Astrocyte of the spinal cord (primary cell): Measurements from ENCODE around the gene GINS1.

Experiments
- DNase-seq: peaks from one replicate; pipeline ENCODE4 v3.0.0; 2011; ENCODE audit warnings: low read depth, low spot score
- H3K4me3 ChIP-seq: 2 replicates; pipeline ENCODE4 v1.5.1; 2011; ENCODE audit warnings: low read depth, mild to moderate bottlenecking, low read length, moderate library complexity
- CTCF ChIP-seq: IDR thresholded peaks from 2 replicates; pipeline ENCODE4 v1.5.1; 2012; ENCODE audit warnings: low read depth, mild to moderate bottlenecking, low read length, inconsistent platforms
- in situ Hi-C: cut with HindIII; loops from 2 replicates; pipeline ENCODE4 v1.10.0; 2017; ENCODE audit warnings: low sequenced_read_pairs

The GINS1 gene

GRCh38 chr20:25368976-25369375 is 38.5 kb upstream of the GINS1 start:
- H3K4me3 ChIP-seq = no peak overlapping the region
- in situ Hi-C loops = no loop called here
- no peak for TF ChIP-seq CTCF
- DNase-seq = no peak

- in situ Hi-C loops = no loop called here
- TF ChIP-seq CTCF = no peak
- no peak overlapping the region for H3K4me3 ChIP-seq
- no peak for DNase-seq
Measured at GRCh38 chr20:25369529-25369928, 37.9 kb upstream of the GINS1 start.

DNA sequence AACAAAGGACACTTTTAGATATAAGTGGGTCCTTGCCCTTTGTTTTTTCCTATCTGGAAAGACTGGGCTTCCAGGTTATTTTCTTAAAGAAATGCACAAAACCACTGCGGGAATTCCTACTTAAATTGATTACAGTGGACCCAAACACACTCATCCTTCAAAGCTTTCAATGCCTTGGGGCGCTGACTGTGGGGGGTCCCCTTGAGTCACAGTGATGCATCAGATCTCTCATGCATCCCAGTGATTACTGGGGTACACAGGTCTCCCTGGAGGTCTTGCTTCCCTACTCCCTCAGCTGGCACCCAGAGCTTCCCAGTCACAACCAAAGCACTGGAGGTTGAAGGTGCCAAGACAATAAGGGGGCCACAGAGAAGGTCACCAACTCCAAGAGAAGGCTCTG is 37.5 kb upstream of the GINS1 start:
- H3K4me3 ChIP-seq = no peak overlapping the region
- in situ Hi-C loops = no loop called here
- DNase-seq = no peak
- TF ChIP-seq CTCF = no peak

GRCh38 chr20:25372584-25373336 is 34.7 kb upstream of the GINS1 start:
- DNase-seq = peak; percentile 95
- no peak for TF ChIP-seq CTCF
- in situ Hi-C loops = no loop called here
- no peak overlapping the region for H3K4me3 ChIP-seq

DNA sequence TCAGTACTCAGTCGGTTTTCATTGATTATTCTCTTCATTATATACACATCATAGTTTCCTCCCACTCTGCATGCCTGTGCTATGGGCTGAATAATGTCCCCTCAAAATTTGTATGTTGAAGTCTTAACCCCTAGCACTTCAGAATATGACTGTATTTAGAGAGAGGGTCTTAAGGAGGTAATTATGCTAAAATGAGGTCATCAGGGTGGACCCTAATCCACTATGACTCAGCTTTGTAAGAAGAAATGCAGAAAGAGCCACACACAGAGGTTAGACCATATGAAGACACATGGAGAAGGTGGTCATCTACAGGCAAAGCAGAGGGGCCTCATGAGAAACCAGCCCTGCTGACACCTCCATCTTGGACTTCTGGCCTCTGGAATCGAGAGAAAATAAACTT is 32.6 kb upstream of the GINS1 start:
- TF ChIP-seq CTCF = no peak
- in situ Hi-C loops = no loop called here
- H3K4me3 ChIP-seq = no peak overlapping the region
- DNase-seq = no peak

- H3K4me3 ChIP-seq = no peak overlapping the region
- no peak for DNase-seq
- in situ Hi-C loops = no loop called here
- TF ChIP-seq CTCF = no peak
Measured at GRCh38 chr20:25376236-25376635, 31.2 kb upstream of the GINS1 start.
